ENCODE measurements around the gene SVOP.

DNA sequence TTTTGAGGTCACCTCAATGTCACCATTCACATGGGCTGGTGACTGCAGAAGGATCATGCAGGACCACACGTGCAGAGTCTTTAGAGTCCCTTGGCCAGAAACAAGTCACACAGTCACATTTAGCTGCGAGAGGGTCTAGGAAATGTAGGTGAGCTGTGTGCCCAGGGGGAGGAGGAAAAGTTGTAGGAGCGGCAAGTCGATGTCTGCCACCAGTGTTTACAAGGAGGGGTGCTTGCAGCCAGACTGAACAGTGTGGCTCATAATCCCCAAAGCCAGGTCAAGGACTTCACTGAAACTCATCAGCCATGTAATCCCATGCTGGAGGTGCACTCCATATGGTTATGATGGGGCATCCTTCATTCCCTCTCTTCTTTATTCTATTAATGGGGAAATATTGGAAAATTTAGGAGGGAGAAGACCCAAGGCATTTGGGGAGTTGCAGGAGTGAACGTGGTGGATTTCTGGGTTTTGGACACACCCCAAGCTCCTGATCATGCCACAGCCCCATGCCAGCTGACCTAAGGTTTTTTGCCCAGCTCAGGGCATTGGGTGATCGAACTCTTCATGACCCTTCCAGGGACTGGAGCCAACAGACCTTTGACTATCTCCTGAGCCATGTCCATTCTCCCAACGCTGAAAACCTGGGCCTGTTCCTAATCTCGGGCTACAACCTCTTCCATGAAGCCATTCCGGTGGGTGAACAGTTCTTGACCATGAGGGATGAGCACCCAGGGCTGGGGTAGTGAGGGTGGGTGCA lies 133.8 kb downstream of the SVOP start:
- TF ChIP-seq POLR2A (IDR thresholded peaks at IDR 0.05), result no peak
- TF ChIP-seq, protein P1, sequence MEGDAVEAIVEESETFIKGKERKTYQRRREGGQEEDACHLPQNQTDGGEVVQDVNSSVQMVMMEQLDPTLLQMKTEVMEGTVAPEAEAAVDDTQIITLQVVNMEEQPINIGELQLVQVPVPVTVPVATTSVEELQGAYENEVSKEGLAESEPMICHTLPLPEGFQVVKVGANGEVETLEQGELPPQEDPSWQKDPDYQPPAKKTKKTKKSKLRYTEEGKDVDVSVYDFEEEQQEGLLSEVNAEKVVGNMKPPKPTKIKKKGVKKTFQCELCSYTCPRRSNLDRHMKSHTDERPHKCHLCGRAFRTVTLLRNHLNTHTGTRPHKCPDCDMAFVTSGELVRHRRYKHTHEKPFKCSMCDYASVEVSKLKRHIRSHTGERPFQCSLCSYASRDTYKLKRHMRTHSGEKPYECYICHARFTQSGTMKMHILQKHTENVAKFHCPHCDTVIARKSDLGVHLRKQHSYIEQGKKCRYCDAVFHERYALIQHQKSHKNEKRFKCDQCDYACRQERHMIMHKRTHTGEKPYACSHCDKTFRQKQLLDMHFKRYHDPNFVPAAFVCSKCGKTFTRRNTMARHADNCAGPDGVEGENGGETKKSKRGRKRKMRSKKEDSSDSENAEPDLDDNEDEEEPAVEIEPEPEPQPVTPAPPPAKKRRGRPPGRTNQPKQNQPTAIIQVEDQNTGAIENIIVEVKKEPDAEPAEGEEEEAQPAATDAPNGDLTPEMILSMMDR (IDR thresholded peaks at IDR 0.05), result no peak
- TF ChIP-seq POLR2AphosphoS5 (IDR thresholded peaks at IDR 0.05), result no peak

Data from breast epithelium (tissue), 3 donors.